RWPE1 (cell line): ENCODE data around the gene FBLN7.

Experiments
- CTCF ChIA-PET: fragments of 350-600 bp; sonication (Branson Sonifier 250); formaldehyde crosslinking; extraction: SDS; loops from one replicate; lab custom pipeline; 2021; lab: Yijun Ruan, JAX
- POLR2A ChIA-PET: fragments of 400-600 bp; formaldehyde crosslinking; extraction: SDS; loops from one replicate; lab custom pipeline; 2020; ENCODE audit warnings: antibody characterized with exemption; ENCODE audit not compliant: low non-redundant PET; lab: Yijun Ruan, JAX
- DNase-seq: peaks from one replicate; pipeline ENCODE4 v3.0.0; 2012; ENCODE audit warnings: low spot score
- H3K27ac ChIP-seq: fragments of 450-650 bp; 2 replicates; pipeline ENCODE4 v1.5.1; 2017
- TF ChIP-seq, protein P1 (sequence below): fragments of 450-650 bp; conservative IDR thresholded peaks from 2 replicates; pipeline ENCODE4 v1.5.1; 2017; ENCODE audit warnings: low read depth, mild to moderate bottlenecking

The FBLN7 gene

DNA sequence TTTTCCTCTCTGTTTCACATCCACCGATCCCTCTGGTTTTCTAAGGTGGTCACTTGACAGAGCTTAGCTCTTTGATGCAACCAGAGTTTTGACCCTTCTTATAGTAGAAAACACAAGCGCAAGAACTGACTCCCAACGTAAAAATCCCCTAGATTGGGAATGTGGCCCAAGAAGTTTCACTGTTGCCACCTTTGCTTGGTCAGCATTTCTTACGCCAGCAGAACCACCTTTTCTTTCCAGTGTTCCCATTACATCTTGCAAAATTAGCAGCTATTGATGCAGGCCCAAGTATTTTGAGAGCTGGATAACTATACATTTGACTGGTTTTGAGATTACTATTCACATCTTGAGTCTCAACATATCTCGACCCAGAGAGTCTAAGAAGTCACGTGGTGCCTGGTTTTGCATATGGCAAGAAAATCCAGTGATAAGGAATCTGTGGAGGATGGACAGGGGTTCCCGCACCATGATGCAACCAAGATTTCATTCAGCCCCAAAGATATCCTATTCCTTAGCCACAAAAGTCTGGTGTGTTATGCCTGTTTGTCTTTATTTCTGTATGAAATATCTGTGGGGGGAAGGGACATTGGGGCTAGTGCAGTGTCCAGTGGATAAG lies 37.9 kb downstream of the FBLN7 start:
- DNase-seq: no peak
- TF ChIP-seq, protein P1, sequence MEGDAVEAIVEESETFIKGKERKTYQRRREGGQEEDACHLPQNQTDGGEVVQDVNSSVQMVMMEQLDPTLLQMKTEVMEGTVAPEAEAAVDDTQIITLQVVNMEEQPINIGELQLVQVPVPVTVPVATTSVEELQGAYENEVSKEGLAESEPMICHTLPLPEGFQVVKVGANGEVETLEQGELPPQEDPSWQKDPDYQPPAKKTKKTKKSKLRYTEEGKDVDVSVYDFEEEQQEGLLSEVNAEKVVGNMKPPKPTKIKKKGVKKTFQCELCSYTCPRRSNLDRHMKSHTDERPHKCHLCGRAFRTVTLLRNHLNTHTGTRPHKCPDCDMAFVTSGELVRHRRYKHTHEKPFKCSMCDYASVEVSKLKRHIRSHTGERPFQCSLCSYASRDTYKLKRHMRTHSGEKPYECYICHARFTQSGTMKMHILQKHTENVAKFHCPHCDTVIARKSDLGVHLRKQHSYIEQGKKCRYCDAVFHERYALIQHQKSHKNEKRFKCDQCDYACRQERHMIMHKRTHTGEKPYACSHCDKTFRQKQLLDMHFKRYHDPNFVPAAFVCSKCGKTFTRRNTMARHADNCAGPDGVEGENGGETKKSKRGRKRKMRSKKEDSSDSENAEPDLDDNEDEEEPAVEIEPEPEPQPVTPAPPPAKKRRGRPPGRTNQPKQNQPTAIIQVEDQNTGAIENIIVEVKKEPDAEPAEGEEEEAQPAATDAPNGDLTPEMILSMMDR: no peak
- no peak overlapping the region for H3K27ac ChIP-seq
- ChIA-PET CTCF (interaction anchor here (0.7 kb wide), 1 partner anchor 54 kb away, joined by 6 read pairs; no protein-coding TSS in a partner anchor), POLR2A (interaction anchor here (0.5 kb wide), 1 partner anchor 23 kb away, joined by 3 read pairs; no protein-coding TSS in a partner anchor)

DNA sequence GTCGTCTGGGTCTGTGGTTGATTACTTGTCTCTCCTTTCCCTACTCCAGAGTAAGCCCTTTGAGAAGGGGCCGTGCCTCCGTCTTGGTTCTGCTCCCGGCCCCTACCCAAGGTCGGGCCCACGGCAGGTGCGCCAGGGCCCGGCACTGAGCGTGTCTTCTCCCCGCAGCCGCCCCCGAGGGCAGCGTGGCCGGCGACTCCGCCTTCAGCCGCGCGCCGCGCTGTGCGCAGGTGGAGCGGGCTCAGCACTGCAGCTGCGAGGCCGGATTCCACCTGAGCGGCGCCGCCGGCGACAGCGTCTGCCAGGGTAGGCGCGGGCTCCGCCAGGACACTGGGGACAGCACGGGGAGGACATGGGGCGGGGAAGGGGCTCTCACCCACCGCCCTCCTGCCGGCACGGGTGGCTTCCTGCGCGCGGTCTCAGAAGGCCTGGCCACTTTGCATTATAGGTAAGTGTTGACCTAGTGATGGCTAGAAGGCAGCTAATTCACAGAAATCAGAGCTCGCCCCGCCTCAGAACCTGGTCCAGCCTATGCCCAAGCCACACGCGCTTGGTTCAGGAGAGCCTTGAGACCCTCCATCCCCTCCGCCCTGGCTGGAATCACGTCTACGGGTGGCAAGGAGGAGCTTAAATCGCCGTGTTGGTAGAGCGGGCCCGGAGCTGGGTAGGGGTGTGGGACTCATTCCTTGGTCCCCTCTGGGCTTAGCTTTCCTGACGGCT lies 43.5 kb downstream of the FBLN7 start:
- no peak overlapping the region for H3K27ac ChIP-seq
- DNase-seq: no peak
- POLR2A ChIA-PET: no interaction called here
- TF ChIP-seq, protein P1: no peak
- CTCF ChIA-PET: no interaction called here

DNA sequence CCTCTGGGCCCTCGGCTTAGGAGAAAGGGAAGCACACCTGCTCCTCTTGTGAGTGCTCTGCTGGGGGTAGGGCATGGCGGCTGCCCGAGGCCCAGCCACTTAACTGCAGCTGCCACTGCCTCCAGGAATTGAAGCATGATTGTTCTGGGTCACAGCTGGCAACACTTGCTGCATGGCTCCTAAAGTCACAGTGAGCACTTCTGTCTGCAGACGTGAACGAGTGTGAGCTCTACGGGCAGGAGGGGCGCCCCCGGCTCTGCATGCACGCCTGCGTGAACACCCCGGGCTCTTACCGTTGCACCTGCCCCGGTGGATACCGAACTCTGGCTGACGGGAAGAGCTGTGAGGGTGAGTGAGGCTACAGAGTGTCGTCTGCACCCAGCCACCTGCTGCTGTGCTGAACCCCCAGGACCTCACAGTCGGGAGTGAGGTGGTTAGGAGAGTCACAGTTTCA lies 44.4 kb downstream of the FBLN7 start:
- ChIA-PET CTCF (no interaction called here), POLR2A (no interaction called here)
- TF ChIP-seq, protein P1: no peak
- DNase-seq: no peak
- no peak overlapping the region for H3K27ac ChIP-seq

DNA sequence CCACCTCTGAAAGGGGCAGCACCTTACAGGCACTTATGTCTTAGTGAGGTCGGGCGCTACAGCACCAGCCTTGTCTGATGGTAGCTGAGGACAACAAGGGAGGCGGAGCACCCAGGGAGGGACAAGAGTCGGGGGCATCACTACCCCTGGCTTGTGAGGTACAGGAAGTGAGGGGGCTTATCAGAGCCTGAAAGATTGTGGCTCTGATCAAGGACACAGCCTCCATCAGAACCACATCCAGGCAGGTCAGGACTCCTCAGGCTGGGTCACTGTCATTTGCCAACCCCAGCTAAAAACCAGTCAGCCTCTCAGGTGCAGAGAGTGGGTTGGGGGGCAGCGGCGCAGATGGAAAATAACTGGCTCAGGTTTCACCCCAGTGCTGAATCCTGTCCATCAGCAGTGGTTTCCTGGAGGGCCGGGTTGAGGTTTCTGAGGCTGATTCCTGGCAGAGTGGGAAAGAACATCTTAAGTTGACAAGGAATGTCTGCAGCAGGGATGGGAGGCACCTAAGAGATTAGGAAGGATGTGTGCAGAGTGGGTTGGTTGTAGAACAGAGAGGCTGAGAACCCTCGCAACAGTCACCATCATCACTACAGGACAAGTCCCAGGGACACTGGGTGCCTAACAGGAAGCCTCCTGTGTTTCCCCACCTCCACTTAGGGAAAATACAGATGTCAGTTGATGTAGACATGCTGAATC lies 45.3 kb downstream of the FBLN7 start:
- no peak overlapping the region for H3K27ac ChIP-seq
- CTCF ChIA-PET: no interaction called here
- TF ChIP-seq, protein P1: no peak
- POLR2A ChIA-PET: no interaction called here
- DNase-seq: no peak

DNA sequence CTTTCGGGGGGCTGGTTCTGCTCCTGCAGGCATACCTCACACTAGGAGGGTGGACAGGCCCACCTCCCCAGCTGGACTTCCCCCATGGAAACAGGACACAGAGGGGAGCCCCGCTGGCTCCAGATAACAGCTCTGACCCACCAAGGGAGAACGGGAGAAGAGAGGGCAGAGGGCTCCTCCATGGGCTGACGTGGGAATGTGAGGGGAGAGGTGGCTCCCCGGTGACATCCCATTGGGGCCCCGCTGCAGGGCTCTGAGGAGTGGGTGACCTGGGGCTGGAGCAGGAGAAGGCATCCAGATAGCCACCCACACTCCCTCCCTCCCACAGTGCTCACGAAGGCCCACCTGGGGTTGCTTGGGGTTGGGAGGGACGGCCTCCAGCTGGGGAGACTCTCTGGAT lies 45.9 kb downstream of the FBLN7 start:
- ChIA-PET POLR2A (no interaction called here), CTCF (no interaction called here)
- DNase-seq: no peak
- no peak overlapping the region for H3K27ac ChIP-seq
- TF ChIP-seq, protein P1: no peak

DNA sequence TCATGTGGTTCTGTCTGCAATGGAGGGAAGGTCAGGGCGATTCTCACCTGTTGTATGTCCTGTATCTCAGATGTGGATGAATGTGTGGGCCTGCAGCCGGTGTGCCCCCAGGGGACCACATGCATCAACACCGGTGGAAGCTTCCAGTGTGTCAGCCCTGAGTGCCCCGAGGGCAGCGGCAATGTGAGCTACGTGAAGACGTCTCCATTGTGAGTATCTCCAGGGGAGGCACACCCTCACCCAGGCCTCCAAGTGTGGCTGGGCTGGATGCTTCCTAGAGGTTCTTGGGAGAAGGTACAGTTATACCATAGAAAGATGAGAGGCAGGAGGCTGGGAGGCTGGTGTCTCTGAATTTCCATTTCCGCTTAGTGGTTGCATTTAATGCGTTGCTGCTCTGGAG lies 46.9 kb downstream of the FBLN7 start:
- TF ChIP-seq, protein P1: no peak
- ChIA-PET POLR2A (no interaction called here), CTCF (no interaction called here)
- no peak overlapping the region for H3K27ac ChIP-seq
- no peak for DNase-seq
